UCSD-AML1 (cell line): ENCODE measurements around the gene ACVRL1.
A peak's percentile ranks its signal among the peaks of the same experiment; 100 is the strongest.

Source experiments
- DNase-seq: peaks from one replicate; lab custom pipeline; 2025; ENCODE audit not compliant: unreplicated experiment; lab: John Stamatoyannopoulos, UW

Gene ACVRL1

DNA sequence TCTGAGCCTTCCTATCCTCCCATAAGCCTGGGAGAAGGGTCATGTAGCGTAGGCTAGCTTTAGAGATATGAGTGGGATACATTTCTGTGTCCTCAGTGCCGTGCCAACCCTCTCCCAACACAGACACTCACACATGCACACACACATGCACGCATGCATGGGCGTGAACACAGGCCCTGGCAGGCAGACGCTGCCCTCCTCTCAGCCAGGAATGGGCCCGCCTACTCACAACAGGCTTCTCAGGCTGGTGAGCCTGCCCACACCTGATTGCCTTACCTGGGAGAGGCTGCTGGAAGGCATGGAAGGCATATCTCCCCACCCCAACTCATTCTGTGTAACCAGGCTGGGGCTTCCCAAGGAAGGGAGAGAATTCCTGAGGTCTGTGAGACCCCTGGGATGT is 31.4 kb downstream of the ACVRL1 start:
- DNase-seq: no peak

DNA sequence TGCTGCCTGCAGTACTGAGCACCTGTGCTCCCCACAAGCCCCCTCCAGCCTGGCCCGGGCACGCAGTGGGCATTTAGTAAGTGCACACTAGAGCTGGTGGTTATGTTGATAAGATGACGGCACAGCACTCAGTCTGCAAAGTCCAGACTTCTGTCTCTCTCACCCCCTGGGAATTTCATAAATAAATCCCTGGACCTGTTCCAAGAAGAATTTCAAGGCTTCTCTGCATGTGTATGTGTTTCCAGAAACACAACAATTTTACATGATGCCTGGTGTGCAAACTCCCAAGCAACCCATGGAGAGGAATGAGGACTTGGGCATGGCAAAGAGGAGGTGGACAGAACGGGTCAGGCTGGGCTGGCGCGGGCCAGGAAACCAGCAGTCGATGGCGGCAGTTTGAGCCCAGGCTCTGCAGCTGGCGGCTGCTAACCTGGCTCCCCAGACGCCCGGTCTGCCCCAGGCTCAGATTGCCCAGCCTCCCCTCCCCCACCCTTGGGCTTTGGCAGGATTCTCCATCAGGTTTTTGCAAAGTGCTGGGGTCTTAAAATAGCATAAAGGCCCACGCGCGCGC is 33.8 kb downstream of the ACVRL1 start:
- no peak for DNase-seq

- no peak for DNase-seq
These were observed 34.3 kb downstream of the ACVRL1 start for GRCh38 chr12:51941604-51942003.

GRCh38 chr12:51942056-51942455 is 34.8 kb downstream of the ACVRL1 start:
- no peak for DNase-seq

- no peak for DNase-seq
These were observed 35.2 kb downstream of the ACVRL1 start for GRCh38 chr12:51942501-51943000.

DNA sequence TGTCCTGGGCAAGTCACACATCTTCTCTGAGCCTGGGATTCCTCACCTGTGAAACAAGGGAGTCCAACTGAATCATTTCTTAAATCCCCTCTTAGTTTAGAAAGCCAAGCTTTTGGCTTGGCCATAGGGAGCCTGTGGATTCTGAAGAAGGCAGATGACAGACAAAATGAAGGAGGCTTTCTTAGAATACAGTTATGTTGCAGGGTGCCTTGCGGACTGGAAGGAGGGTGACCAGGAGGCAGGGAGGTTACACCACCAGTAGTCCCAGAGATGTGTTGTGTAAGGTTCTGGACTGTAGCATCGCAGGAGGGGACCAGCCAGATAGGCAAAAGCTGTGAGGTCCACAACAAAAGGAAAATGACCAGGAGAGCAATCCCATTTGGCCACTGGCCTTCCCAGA is 36.0 kb downstream of the ACVRL1 start:
- no peak for DNase-seq

DNA sequence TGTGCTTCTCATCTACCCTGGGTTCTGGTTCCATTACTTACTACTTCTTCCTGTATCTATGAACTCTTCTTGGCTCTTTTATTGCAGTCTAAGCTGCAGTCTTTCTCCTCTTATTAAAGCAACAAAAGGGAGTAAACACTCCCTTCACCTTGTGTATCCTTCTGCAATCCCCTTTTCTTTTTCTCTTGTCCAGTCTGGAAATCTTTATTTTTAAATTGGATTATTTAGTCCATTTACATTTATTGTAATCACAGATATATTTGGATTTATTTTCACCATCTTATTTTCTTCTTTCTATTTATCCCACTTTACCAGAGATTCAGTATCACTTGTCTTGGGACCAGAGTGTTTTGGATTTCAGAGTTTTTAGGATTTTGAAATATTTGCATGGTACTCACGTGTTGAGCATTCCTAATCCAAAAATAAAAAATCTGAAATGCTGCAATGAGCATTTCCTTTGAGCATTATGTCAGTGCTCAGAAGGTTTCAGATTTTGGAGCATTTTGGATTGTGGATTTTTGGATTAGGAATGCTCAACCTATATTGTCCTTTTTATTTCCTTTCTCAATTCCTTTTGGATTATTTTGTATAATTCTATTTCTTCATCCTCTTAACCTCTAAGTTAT is 37.4 kb downstream of the ACVRL1 start:
- DNase-seq: no peak

- no peak for DNase-seq
These were observed 40.1 kb downstream of the ACVRL1 start for GRCh38 chr12:51947246-51947996.

- DNase-seq: no peak
These were observed 40.8 kb downstream of the ACVRL1 start for GRCh38 chr12:51948066-51948465.

GRCh38 chr12:51949342-51950030 is 42.2 kb downstream of the ACVRL1 start:
- DNase-seq: no peak

DNA sequence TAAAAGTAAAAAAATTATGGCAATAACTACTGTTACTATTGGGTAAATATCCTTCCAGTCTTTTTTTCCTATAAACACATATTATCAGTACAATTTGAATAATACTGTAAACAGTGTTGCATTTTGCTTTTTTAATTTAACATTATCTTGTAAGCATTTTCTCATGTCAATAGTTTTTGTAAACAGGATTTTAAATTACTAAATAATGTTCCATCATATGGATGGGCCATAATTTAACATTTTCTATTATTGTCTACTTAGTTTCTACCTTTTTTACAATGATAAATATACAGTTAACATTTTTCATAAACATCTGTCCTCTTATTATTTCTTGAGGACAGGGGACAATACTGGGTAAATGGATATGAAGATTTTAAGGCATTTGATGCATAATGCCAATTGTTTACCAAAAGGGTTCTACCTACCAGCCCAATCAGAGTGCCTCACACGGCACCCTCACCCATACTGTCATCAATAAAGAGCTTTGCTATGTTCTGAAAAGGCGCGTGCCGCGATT is 43.4 kb downstream of the ACVRL1 start:
- DNase-seq: no peak

- DNase-seq: peak; percentile 87
These were observed 44.0 kb downstream of the ACVRL1 start, which contains the start of gene ACVR1B for GRCh38 chr12:51951199-51951842. TSS of gene ACVR1B (plus strand) at chr12:51951699. CDS start at chr12:51951744, 45 bp downstream.

DNA sequence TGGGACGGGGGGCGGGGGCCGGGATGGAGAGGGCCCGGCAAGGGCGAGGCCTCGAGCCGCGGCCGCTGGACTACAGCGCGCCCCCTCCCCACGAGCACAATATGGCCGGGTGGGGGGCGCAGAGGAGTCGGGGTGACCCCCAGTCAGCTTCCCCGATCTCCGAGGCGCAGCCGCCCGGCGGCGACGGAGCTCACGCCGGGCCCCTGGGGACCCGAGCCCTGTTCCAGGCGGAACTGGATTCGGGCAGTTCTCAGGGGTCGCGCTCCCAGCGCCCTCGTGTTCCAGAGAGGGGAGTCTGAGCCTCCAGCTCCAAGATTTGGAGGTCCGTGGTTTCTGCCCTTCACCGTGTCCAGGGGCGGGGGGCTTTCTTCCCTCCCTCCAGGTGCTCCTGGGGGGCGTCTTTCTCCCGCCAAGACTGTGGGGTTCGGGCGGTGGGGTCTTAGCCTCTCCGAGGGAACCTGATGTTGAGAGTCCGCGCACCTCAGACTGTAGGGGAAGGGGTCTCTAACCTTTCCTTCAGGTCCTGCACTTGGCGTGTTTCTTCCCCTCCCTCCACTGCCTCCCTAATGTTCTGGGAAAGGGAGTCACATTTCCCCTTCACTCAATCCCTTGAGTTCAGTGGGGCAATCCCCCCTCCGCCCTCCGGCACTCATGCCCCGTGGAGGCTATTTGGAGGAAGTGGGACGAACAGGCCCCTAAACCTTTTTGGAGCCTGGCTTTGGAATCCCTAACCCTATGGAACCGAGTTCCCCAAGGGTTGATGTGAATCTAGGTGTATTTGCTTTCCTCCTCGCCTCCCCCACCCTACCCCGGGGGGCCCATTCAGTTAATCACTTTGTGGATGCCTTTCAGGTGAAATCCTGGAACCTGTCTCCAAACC is 44.8 kb downstream of the ACVRL1 start:
- no peak for DNase-seq

DNA sequence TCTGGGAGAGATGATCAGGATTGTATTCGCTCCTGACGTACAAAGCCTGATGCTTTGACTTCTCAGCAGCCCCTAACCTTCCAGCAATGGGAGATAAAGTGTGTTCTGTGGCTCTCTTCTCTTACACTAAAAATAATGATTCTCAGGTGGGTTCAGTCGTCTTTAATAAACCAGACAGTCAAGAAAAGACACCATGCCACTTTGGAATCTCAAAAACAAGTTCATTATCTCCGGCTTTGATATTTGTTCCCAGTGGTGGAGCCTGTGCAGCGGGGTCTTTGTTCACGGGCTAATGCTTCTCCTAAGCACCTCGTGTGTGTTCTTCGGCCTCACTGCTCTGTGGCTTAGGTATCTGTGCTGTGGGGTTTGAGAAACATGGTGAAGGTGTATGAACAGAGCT is 45.8 kb downstream of the ACVRL1 start:
- no peak for DNase-seq

DNA sequence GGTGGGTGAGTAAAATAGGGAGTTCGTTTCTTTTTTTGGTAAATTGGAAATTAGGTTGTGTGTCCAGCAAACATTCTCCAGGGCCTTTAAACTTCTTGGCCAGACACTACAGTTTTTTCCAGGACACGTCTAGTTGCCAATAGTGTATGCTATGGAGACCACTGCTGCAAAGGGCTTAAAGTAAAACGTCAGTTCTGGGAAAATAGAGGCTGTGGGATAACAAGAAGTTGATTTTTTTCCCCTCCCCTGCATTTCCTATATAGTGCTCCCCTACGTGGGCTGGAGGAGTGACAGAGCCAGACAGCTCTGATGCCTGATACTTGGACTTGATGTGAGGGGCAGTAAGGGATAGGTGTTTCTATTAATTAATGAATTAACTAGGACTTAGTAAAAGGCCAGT is 46.6 kb downstream of the ACVRL1 start:
- DNase-seq: no peak

GRCh38 chr12:51954561-51955361 is 47.5 kb downstream of the ACVRL1 start:
- no peak for DNase-seq

DNA sequence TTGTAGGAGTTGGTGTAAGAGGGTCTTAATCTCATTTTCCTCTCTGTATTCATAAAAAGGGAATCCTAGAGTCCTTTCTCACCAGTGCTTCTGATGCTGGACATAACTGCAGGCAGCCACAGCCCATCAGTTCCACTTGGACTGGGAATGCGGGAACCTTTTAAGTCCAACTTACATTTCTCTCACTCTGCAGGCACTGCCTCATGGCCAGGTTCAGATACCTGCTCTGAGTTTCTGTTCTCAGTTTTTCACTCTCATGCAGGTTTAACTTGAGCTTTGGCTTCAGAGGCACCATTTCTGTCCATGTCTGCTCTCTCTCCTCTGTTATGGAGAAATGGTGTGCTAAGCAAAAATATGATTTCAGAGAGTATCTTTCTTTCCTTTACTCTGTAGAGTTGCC is 48.4 kb downstream of the ACVRL1 start:
- no peak for DNase-seq

GRCh38 chr12:51958542-51958941 is 51.2 kb downstream of the ACVRL1 start:
- DNase-seq: no peak

- no peak for DNase-seq
These were observed 51.9 kb downstream of the ACVRL1 start for GRCh38 chr12:51959211-51959610.
